G401 (cell line): ENCODE measurements around the gene ANKRD12. TPM values are rescaled to one million over a fixed set of nuclear protein-coding genes. Genes with fewer than 3 reads are reported as not detected.
"Not testable (repeated sequence)": the region's sequence is repeated elsewhere in the genome, so short reads cannot be mapped to it uniquely, and the experiment has no call there.

ENCODE experiments used
- DNase-seq: peaks from one replicate; pipeline ENCODE4 v3.0.0-alpha.2; 2015; ENCODE audit warnings: low spot score
- in situ Hi-C: cut with HindIII; loops from 2 replicates; pipeline ENCODE4 v1.10.0; 2016; ENCODE audit warnings: low sequenced_read_pairs, mixed read lengths
- total RNA-seq: library from RNA; depleted of rRNA; stranded (reverse); fragments of >200 nt; shearing (Covaris generic); gene quantifications from 2 replicates; pipeline ENCODE4 v1.2.3, GENCODE V29; 2014; rRNA removed

ANKRD12 gene
- 3.3 and 7.9 TPM in 2 replicates for total RNA-seq

GRCh38 chr18:9136315-9137155 is at the start of gene ANKRD12:
TSS of gene ANKRD12 (plus strand) at chr18:9136781. CDS start at chr18:9182433, 45,652 bp downstream.
- peak; percentile 96 for DNase-seq
- in situ Hi-C loops: no loop called here

DNA sequence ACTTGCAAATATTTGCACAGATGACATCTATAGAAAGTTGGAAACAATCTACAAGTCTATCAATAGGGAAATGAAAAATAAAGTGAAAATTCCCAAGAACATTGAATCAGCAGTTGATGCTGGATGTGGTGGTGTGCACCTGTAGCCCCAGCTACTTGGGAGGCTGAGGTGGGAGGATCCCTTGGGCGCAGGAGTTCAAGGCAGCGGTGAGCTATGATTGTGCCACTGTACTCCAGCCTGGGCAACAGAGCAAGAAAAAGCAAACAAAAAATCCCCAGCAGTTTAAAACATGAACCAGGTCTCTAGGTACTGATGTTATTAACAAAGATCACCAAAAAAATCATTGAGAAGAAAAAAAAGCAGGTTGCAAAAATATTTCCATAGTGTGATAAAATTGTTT is 49.4 kb upstream of the ANKRD12 start:
- in situ Hi-C loops: no loop called here
- no peak for DNase-seq

DNA sequence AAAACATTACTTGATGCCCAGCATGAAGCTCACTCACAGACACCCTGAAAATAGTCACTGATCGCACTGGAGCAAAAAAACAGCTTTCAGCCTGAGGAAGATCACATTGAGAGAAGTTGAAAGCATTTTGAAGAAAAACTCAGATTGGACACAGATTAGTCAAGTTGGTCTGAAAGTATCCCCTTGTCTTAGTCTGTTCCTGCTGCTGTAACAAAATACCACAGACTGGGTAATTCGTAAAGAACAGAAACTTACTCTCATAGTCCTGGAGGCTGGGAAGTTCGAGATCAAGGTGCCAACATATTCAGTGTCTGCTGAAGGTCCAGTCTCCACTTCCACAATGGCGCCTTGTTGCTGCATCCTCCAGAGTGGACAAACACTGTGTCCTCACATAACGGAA is 48.3 kb upstream of the ANKRD12 start:
- in situ Hi-C loops: no loop called here
- DNase-seq: no peak

DNA sequence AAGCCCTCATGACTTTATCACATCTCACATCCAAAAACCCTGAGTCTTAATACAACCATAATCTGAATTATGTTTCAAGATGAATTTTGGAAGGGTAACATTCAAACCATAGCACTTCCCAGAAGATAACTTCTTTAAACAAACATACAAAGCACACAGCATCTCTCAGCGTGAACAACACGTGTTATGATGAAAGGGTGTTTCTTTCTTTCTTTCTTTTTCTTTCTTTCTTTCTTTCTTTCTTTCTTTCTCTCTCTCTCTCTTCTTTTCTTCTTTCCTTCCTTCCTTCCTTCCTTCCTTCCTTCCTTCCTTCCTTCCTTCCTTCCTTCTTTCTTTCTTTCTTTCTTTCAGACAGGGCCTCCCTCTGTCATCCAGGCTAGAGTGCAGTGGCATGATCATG is 47.9 kb upstream of the ANKRD12 start:
- in situ Hi-C loops, DNase-seq: not testable (repeated sequence)

DNA sequence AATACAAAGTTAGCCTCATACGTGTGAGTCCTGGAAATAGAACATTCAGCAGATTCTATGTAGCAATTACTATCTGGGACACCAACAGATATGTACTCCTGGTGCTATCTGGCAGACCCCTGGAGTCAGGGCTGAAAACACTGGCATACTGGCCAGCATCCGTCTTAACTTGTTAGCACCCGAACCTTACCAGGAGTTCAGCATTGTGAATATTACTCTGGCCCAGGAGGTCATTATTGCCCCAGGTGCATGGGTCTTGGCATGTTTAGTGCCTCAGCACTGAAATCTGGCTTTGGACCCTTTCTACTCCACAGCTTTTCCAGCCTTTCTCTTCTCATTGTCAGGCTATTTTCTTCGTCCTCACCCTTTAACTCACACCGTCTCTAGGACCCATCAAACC is 46.0 kb upstream of the ANKRD12 start:
- in situ Hi-C loops: no loop called here
- DNase-seq: no peak

- no peak for DNase-seq
- in situ Hi-C loops: no loop called here
Measured at GRCh38 chr18:9091066-9091476, 45.5 kb upstream of the ANKRD12 start.

DNA sequence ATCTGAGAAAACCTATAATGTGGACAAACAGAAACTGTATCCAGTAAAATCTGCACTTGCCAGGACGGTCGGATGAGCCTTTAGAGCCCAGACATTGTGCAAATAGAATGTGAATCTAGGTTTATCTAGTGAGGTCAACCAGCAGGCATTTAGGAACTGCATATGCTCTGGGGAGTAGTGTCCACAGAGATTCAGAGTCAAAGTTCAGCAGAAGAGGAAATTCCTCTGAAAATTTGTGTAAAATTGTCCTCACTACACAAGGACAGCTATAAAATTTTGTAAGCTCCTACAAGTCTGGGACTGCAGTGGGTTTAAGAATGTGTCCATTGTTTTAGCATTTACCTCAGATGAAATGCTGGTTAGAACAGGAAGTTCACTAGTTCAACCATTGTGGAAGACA is 43.9 kb upstream of the ANKRD12 start:
- in situ Hi-C loops: no loop called here
- no peak for DNase-seq

- in situ Hi-C loops, DNase-seq: not testable (repeated sequence)
Measured at GRCh38 chr18:9093109-9093508, 43.5 kb upstream of the ANKRD12 start.

DNA sequence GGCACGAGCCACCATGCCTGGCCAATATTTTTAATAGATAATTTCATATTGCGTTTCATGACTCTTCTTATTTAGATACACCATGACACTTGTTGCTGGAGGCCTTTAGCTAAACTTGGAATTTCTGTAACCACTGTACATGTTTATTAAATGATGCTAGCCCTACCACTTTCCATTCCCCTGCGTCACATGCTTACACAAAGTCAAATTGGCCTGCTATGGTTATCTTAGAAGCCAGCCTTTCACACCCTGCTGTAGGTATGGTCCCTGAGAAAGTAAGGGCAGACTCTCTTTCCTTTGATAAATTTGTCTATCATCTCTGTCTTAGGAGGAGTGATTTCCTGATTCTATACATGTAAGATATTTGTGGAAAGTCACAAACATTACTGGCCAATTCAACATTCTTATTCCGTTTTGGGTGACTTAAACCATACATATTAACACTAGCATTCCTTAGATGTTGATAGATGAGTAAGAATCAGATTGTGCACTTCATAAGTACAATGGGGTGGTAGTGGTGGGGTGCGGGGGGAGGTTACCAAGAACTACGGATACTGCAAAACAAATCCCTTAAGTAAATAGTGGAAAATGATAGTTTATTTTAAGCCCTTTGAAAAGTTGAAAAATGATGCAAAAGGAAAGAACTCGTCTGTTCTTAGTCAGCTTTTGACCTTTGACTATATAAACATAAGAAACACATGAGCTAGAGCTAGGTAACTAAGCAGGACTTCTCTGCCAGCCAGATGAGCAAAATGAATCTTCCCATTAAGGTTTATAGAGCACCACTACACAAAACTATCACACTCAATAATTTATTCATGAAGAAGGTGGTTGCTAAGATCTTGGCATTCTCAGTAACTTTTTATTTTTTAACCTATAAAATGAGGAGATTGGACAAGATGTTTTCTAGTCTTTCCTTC is 42.0 kb upstream of the ANKRD12 start:
- DNase-seq: no peak
- in situ Hi-C loops: no loop called here

- in situ Hi-C loops: no loop called here
- DNase-seq: no peak
Measured at GRCh38 chr18:9095297-9096006, 41.1 kb upstream of the ANKRD12 start.

- in situ Hi-C loops: no loop called here
- DNase-seq: no peak
Measured at GRCh38 chr18:9096007-9096371, 40.6 kb upstream of the ANKRD12 start.

- in situ Hi-C loops: no loop called here
- DNase-seq: no peak
Measured at GRCh38 chr18:9096685-9097084, 39.9 kb upstream of the ANKRD12 start.

DNA sequence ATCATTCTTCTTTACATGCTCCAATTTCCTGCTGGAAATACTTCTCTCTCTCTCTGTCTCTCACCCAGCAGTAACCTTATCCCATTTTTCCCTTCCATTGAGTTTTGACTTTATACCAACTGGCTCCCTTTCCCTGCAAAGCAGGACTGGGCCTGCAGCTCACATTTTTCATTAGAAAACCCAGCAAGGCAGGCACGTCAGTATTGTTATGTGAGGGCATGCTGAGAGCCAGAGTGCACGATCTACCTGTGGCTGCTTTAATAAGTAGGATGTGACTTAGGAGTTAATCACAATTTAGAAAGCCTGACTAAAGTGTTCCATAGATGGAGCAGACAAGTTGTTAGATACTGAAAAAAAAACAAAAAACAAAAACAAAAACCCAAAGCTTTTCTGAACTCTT is 39.2 kb upstream of the ANKRD12 start:
- DNase-seq: no peak
- in situ Hi-C loops: no loop called here

- no peak for DNase-seq
- in situ Hi-C loops: no loop called here
Measured at GRCh38 chr18:9100796-9101195, 35.8 kb upstream of the ANKRD12 start.

DNA sequence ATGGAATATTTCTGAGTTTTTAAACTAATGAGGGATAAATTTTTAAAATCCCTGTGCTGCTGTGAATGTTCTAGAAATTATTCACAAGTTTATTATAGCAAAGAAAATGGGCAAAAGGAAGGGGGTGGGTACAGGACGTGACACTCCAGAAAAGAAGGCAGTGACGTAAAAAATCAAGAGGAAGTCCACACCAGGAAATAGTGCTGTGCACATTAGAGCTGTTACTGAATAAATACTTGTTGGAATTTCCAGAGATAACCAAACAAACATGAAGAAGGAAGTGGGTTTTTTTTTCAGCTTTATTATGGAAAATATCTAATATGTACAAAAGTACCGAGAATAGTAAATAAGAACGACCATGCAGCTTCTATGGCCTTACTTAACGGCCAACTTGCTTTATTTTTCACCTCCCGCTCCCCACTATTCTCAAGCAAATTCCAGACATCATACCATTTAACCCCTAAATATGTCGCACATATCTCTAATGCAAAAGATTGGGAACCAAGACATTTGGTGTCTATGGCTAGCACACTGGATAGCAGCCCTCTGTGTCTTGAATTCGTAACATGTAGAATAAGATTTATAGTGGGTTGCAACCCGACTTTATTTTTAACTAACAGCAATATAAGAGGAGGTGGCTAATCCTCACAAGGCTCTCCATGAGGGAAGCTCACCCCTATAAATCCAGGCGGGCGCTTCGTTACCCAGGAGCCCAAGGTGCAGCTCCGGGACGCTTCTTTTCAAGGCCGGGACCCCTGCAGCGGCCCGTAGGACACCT is 34.7 kb upstream of the ANKRD12 start:
- in situ Hi-C loops: no loop called here
- DNase-seq: peak; percentile 49

DNA sequence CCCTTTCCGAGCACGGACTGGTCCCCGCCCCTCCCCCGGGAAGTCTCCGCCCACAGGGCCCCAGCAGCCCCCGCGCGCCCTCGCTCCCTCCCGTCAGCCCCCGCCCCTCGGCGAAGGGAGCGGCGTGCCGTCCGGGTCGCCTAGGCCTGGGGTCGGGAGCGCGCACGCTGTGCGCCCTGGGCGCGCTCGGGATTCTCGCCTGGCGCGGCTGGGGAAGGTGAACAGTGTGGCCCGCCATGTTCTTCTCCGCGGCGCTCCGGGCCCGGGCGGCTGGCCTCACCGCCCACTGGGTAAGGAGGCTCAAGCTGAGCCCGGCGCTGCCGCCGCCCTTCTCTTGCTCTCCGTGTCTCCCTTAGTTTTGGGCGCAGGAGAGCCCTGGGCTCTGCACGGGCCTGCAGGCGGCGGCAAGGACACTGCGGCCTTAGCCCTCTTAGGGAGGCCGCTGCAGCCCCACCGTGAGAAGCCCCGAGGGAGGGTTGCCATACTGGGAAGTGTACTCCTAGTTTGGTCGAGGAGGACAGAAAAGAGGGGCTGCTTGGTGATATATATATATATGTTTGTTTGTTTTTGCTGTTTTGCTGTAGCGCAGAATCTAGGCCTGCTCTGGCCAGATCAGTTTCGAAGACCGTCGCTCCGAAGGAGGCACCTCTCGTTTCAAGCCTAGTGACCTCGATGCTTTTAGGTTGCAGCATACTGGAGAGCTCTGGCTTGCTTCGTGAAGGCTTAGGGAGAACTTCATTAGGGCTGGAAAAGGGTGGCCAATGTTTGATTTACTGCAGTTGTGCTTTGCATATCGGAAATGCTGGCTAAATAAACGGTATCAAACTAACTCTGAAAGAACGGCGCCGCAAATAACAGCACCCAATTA is 33.8 kb upstream of the ANKRD12 start, which contains the start of gene NDUFV2:
NDUFV2 (plus strand) TSS at position 192 of the 868 bp plus-strand sequence; CDS start at position 237, 45 bp downstream.
- in situ Hi-C loops: no loop called here
- DNase-seq: peak; percentile 96

GRCh38 chr18:9103376-9103873 is 33.2 kb upstream of the ANKRD12 start:
- DNase-seq: no peak
- in situ Hi-C loops: no loop called here
